Activated T-helper 17 cell treated with anti-CD3 and anti-CD28 coated beads, Interleukin-2, amount 50 U/mL, for 72 hours (primary cell): ENCODE measurements around the gene B4GALNT4. TPM values are rescaled to one million over a fixed set of nuclear protein-coding genes. Genes with fewer than 3 reads are reported as not detected.
A peak's percentile ranks its signal among the peaks of the same experiment; 100 is the strongest.
"Not testable (repeated sequence)": the region's sequence is repeated elsewhere in the genome, so short reads cannot be mapped to it uniquely, and the experiment has no call there.

Experiments
- ATAC-seq: fragments of 150-1000 bp; cut with Tn5 transposase; replicated peaks from 2 replicates; pipeline ENCODE4 v1.10.0; 2021; ENCODE audit warnings: mild to moderate bottlenecking, moderate library complexity
- H3K27ac Mint-ChIP-seq: one replicate; pipeline ENCODE4 v1.8.0; 2022; ENCODE audit warnings: mixed read lengths
- H3K27me3 Mint-ChIP-seq: one replicate; pipeline ENCODE4 v1.8.0; 2022; ENCODE audit warnings: mixed read lengths
- H3K36me3 Mint-ChIP-seq: one replicate; pipeline ENCODE4 v1.8.0; 2022; ENCODE audit warnings: low read depth, mild to moderate bottlenecking, mixed read lengths
- H3K4me1 Mint-ChIP-seq: one replicate; pipeline ENCODE4 v1.8.0; 2022; ENCODE audit warnings: mixed read lengths
- H3K4me3 Mint-ChIP-seq: one replicate; pipeline ENCODE4 v1.8.0; 2022; ENCODE audit warnings: mild to moderate bottlenecking, mixed read lengths
- H3K9me3 Mint-ChIP-seq: one replicate; pipeline ENCODE4 v1.8.0; 2022; ENCODE audit warnings: mixed read lengths
- total RNA-seq, 2 donors: library from RNA; stranded (reverse); gene quantifications; one replicate each; pipeline ENCODE4 v1.2.3, GENCODE V29; 2022

B4GALNT4 gene
- total RNA-seq, 2 donors from 2014 or later, result 1.4 to 9.4 TPM

DNA sequence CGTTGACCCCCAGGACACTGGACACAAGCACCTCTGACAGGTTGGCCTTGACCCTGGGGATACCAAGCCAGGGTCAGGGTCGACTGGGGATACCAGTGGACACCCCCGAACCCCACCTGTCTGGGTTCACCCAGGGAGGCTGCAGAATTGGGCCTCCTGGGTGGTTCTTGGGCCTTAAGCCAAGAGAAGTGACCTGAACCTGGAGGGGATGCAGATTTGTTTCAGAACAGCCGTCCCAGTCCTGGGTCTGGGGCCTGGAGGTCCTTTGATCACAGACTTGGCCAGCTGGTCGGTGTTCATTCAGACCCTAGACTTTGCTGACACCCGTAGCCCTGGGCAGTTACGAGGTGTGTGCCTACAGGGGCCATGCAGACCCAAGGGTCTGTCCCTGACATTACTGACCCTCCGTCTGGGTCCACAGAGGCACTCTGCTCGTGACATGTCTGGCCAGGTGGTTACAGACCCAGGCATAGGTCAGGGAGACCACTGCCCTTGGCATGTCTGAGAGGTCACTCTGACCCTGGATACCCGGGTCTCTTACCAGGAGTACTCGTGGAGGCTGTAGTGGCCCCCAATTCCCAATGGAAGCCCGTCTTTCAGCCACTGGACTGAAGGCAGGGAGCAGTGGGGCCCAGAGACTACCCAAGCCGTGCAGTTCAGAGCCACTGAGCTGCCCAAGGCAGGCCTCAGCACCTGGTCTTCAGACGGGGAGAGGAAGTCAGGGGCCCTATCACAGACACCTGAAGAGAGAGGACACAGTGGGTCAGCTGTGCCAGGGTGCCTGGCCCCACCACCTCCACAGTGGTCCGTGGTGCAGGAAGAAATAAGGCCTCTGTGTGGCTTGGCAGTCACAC is 39.1 kb downstream of the B4GALNT4 start:
- no peaks in the 10 kb centered on the region for H3K36me3 Mint-ChIP-seq
- H3K9me3 Mint-ChIP-seq, result no peaks in the 10 kb centered on the region
- no peaks in the 10 kb centered on the region for H3K27me3 Mint-ChIP-seq
- no peak for ATAC-seq
- H3K4me3 Mint-ChIP-seq, result peak overlapping the region; percentile 41
- peaks cover 3% of the 10 kb centered on the region for H3K4me1 Mint-ChIP-seq
- no peak overlapping the region for H3K27ac Mint-ChIP-seq

DNA sequence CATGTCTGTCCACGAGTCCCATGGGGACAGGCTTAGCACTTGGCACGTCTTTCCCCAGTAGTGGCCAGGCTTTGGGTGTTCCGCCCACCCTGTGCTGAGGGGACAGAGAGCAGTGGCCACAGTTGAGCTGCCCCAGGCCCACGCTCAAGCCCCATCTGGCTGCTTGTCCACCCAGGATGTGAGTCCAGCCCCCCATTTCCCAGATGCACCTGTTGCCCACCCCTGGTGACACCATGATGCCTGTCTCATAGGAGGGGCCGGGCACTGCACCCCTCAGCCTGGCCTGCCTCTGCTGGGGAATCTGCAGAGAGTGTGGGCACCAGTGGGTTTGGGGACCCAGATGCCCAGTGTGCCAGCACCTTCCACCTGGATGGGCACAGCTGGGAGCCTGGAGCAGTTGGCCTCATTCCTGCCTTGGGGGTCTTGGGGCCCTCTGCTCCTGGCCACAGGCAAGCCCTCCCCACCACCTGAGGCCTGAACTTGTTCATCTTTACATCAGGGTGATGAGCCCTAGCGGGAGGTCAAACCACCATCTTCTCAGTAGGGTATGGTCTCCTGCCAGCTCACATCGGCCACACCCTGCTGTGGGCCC is 39.8 kb downstream of the B4GALNT4 start:
- H3K36me3 Mint-ChIP-seq, result no peaks in the 10 kb centered on the region
- H3K27me3 Mint-ChIP-seq, result no peaks in the 10 kb centered on the region
- no peaks in the 10 kb centered on the region for H3K9me3 Mint-ChIP-seq
- no peak overlapping the region for H3K27ac Mint-ChIP-seq
- no peak for ATAC-seq
- peaks cover 5% of the 10 kb centered on the region for H3K4me1 Mint-ChIP-seq
- no peak overlapping the region for H3K4me3 Mint-ChIP-seq

DNA sequence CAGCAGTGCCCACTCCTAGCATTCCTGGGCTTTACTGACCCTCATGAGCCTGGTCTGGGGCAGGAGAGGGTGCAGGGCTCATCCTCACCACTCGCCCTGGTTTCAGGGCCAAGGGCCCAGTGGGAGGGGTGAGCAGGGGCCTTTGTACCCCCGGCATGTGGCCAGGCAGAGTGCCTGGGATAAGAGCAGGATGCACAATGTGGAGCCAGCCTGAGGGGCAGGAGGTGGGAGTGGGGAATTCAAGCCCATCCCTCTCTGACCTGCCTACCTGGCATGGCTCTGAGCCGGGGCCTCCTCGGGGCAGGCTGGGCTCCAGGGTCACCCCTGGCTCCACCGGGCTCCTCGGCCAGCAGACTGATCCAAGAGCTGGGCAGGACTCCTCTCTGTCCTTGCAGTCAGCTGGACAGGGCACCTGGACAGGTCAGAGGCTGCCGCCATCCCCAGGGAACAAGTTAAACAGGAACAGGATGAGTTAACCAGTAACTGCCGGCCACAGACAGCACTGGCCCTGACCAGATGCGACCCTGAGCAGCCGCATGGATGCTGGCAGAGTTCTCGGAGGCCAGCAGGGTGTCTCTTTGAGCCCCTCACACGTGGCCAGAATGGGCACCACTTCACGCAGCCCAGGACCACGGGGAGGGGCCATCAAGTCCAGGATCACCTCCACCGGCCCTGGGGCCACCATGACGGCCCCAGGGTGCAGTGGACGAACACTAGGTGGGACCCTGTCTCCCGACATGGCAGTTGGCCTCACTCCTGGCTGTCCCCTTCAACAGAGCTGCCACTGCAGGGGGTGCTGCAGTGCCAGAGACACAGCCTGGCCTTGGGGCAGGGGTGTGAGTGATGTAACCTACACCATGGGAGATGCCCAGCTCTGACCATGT is 40.5 kb downstream of the B4GALNT4 start:
- Mint-ChIP-seq H3K27ac (no peak overlapping the region), H3K9me3 (no peaks in the 10 kb centered on the region), H3K4me1 (peaks cover 13% of the 10 kb centered on the region), H3K4me3 (no peak overlapping the region), H3K36me3 (no peaks in the 10 kb centered on the region), H3K27me3 (no peaks in the 10 kb centered on the region)
- no peak for ATAC-seq

DNA sequence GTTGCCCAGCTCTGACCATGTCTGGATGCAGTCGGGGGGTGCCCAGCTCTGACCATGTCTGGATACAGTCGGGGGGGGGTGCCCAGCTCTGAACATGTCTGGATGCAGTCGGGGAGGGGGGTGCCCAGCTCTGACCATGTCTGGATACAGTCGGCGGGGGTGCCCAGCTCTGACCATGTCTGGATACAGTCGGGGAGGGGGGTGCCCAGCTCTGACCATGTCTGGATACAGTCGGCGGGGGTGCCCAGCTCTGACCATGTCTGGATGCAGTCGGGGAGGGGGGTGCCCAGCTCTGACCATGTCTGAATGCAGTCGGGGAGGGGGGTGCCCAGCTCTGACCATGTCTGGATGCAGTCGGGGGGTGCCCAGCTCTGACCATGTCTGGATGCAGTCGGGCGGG is 41.4 kb downstream of the B4GALNT4 start:
- not testable (repeated sequence) for H3K36me3 Mint-ChIP-seq, H3K27me3 Mint-ChIP-seq, H3K9me3 Mint-ChIP-seq, ATAC-seq, H3K4me3 Mint-ChIP-seq, H3K27ac Mint-ChIP-seq
- H3K4me1 Mint-ChIP-seq, result peaks cover 14% of the 10 kb centered on the region

DNA sequence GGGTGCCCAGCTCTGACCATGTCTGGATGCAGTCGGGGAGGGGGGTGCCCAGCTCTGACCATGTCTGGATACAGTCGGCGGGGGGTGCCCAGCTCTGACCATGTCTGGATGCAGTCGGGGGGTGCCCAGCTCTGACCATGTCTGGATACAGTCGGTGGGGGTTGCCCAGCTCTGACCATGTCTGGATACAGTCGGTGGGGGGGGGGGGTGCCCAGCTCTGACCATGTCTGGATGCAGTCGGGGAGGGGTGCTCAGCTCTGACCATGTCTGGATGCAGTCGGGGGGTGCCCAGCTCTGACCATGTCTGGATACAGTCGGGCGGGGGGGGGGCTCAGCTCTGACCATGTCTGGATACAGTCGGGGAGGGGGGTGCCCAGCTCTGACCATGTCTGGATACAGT is 42.2 kb downstream of the B4GALNT4 start:
- H3K4me1 Mint-ChIP-seq, result peaks cover 18% of the 10 kb centered on the region
- not testable (repeated sequence) for H3K27ac Mint-ChIP-seq, ATAC-seq, H3K9me3 Mint-ChIP-seq, H3K36me3 Mint-ChIP-seq, H3K27me3 Mint-ChIP-seq, H3K4me3 Mint-ChIP-seq

DNA sequence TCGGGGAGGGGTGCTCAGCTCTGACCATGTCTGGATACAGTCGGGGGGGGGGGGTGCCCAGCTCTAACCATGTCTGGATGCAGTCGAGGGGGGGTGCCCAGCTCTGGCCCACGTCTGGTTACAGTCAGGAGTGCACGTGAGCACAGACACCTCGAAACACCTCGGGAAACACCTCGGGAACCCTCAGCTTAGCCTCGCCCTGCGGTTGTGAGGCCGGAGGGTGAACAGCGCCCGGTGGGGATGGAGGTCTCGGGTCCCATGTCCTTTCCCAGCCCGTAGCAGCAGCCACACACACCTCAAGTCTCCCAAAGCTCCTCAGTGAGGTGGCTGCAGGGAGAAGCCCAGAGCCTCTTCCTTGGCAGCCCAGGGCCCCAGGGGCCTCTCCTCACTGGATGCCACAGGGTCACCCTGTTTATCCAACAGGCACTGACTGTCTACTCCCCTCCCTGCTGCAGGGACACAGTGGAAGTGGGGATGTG is 43.4 kb downstream of the B4GALNT4 start:
- peak overlapping the region; percentile 90 for H3K4me3 Mint-ChIP-seq
- H3K9me3 Mint-ChIP-seq, result no peaks in the 10 kb centered on the region
- peaks cover 18% of the 10 kb centered on the region for H3K4me1 Mint-ChIP-seq
- no peak for ATAC-seq
- no peaks in the 10 kb centered on the region for H3K36me3 Mint-ChIP-seq
- no peak overlapping the region for H3K27ac Mint-ChIP-seq
- H3K27me3 Mint-ChIP-seq, result no peaks in the 10 kb centered on the region

DNA sequence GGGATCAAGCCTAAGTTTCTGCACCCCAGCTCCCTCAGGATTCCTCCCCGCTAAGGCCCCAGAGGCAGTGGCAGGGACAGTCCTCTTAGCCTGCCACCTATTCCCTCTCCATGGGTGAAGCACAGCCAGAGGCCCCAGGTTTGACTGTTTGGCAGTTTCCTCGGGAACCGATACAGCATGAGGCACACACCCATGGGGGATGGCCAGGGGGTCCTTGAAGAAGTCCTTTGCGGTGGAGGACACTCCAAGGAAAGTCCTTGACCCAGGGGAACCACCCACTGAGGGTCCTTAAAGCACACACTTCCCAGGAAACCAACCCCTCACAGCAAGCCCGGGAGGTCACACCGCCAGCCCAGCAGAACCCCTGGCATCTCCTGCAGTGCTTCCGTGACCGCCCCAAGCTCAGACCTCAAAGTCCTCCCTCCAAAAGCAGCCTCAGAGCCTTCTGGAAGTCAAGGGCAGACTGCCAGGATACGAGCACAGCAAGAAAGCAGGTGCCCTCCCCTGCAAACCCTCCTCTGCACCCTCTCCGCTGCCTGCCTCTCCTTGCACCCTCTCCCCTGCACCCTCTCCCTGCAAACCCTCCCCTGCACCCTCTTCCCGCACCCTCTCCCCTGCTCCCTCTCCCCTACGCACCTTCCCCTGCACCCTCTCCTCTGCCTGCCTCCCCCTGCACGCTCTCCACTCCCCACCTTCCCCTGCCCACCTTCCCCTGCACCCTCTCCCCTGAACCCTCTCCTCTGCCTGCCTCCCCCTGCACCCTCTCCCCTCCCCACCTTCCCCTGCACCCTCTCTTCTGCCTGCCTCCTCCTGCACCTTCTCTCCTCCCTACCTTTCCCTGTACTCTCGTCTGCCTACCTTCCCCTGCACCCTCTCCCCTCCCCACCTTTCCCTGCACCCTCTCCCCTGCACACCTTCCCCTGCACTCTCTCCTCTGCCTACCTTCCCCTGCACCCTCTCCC is 44.1 kb downstream of the B4GALNT4 start:
- no peaks in the 10 kb centered on the region for H3K9me3 Mint-ChIP-seq
- no peak overlapping the region for H3K27ac Mint-ChIP-seq
- no peaks in the 10 kb centered on the region for H3K27me3 Mint-ChIP-seq
- H3K4me1 Mint-ChIP-seq, result peaks cover 18% of the 10 kb centered on the region
- ATAC-seq, result no peak
- no peaks in the 10 kb centered on the region for H3K36me3 Mint-ChIP-seq
- peak overlapping the region; percentile 90 for H3K4me3 Mint-ChIP-seq

DNA sequence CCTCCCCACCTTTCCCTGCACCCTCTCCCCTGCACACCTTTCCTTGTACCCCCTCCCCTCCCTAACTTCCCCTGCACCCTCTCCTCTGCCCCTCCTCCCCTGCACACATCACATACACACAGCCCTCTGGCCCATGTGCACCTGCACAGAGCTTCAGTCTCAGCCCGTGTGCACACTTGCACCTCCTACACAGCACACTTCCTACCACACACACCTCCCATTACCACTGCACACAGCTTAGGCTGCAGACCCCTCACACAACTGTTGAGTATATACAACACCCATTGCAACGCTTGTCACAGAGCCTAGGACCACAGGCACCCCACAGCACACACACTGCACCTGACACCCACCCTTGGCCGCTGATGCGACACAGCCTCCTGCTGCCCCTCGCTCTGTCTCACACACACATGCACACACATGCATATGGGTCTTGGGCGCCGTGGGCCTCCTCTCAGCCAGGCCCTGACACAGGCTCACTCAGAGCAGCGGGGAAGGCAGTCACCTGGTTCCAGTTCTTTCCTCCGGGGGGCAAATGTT is 45.1 kb downstream of the B4GALNT4 start:
- peak; percentile 41 for ATAC-seq
- peaks cover 18% of the 10 kb centered on the region for H3K4me1 Mint-ChIP-seq
- no peaks in the 10 kb centered on the region for H3K27me3 Mint-ChIP-seq
- no peaks in the 10 kb centered on the region for H3K36me3 Mint-ChIP-seq
- peak overlapping the region; percentile 90 for H3K4me3 Mint-ChIP-seq
- peak overlapping the region; percentile 61 for H3K27ac Mint-ChIP-seq
- H3K9me3 Mint-ChIP-seq, result no peaks in the 10 kb centered on the region

DNA sequence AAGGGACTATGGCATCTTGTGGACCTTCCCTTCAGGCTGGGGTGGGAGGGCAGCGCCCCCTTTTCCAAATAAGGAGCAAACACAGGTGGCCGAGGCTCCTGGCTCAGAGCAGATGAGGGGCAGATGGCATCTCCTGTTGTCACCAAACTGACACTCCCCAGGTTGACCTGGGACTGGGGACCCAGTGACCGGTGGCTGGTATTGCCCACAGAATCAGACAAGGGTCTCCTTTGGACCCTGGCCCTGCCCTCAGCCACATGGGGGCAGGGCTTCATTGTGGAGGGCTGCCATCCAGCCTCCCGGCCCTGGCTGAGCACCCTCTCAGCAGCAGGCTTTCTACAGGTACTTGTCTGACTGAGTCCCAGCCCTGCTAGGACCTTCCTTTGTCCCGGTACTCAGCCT is 46.3 kb downstream of the B4GALNT4 start:
- H3K4me1 Mint-ChIP-seq, result peaks cover 18% of the 10 kb centered on the region
- no peaks in the 10 kb centered on the region for H3K36me3 Mint-ChIP-seq
- H3K27me3 Mint-ChIP-seq, result no peaks in the 10 kb centered on the region
- peak overlapping the region; percentile 90 for H3K4me3 Mint-ChIP-seq
- peak overlapping the region; percentile 61 for H3K27ac Mint-ChIP-seq
- no peaks in the 10 kb centered on the region for H3K9me3 Mint-ChIP-seq
- no peak for ATAC-seq

DNA sequence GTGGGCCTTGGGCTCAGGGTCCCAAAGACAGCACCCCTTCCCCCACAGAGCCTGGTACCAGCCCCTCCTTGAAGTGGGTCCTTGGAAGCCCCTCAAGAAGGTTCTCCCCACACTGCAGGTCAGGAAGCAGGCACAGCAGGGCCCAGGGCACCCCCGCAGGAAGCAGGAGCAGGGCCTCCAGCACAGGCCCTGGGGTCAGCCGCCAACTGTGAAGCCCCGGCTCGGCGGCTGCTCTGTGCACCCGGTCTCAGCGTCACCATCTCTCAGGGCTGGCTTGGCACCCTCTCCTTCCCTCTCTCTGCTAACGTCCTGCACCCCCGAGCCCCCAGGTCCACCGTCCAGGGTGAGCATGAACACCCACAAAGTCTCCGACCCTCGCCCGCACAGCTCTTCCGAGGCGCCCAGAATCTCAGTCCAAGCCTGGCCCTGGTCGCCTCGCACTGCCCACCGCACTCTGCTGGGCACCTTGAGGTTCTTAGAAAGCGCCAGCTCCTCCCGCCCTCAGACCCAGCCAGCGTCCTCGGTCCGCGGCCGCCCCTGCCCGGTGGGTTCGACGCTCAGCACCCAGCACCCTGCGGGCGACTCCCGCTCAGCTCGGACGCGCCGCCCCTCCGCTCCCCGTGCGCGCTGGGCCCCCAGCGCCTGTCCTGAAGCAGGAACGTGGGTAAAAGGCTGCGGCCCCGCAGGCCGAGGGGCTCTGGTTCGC is 46.9 kb downstream of the B4GALNT4 start:
- Mint-ChIP-seq H3K9me3 (no peaks in the 10 kb centered on the region), H3K4me1 (peaks cover 18% of the 10 kb centered on the region), H3K4me3 (peak overlapping the region; percentile 90), H3K36me3 (no peaks in the 10 kb centered on the region), H3K27me3 (no peaks in the 10 kb centered on the region), H3K27ac (peak overlapping the region; percentile 61)
- ATAC-seq, result peak; percentile 23

DNA sequence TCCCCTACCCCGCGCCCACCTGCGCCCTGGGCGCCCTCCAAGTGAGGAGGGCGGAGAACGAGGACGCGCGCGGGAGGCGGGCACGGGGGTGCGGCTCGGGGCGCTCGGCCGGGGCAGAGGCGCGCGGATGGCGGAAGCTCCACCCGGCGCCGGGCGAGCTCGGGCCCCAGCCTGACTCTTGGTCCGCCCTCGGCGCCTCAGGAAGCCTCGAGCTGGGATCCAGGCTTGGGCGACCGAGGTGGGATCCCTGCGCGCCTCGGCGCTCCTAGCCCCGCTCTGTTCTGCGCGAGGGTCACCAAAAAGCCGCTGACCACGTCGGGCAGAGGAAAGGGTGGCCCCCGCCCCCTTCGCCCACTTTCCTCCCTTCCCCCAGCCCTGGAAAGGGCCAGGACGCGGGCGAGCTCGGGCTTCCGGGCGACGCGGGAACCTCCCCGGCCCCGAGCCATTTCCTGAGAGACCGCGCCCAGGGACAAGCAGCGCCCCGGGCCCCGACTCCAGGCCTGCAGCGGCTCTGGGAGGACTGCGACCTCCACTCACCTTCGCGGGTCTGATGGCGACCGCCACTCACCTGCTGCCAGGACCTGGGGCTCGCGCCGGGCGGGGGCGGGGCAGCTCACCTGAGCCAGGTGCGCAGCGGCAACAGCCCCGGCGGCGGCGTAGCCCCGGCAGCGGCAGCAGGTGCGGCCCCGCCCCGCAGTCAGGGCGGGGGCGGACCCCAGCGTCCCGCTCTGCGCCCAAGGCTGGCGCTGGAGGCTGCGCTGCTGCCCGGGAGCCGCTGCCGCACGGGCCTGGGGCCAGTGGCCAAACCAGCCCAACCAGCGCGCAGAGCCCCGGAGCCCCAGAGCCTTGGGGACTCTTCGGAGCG is 47.7 kb downstream of the B4GALNT4 start:
- Mint-ChIP-seq H3K27ac (no peak overlapping the region), H3K27me3 (no peaks in the 10 kb centered on the region), H3K9me3 (no peaks in the 10 kb centered on the region), H3K4me3 (peak overlapping the region; percentile 90), H3K36me3 (no peaks in the 10 kb centered on the region), H3K4me1 (peaks cover 18% of the 10 kb centered on the region)
- ATAC-seq, result peak; percentile 60

DNA sequence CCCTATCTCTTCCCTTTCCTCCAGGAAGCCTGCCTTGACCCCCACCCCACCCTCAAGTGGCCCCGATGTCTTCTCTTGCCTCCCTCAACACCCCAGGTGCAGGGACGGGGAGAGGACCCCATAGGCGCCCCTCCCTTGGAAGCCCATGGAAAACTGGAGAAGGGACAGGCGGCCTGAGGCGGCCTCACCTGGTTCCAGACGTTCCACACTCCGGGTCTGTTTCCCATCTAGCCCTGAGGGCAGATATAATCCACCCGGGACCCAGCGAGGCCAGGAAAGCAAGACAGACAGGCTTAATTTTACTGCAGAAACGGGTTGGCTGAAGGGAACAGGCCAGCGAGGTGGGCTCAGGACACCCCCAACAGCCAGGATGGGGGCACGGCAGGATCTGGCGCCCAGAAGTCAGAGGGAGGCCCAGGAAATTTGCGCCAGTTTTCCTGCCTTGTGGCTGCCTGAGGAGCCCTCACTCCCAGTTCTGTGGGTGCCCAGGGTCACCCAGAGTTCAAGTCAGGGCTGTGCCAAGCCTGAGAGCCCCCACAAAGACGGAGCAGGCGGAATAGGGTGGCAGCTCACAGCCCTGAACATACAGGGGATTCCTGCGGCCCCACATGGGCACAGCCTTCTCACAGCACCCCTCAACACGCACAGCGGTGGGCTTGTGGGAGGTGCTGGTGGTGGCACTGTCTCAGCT is 48.5 kb downstream of the B4GALNT4 start:
- ATAC-seq, result no peak
- H3K27ac Mint-ChIP-seq, result no peak overlapping the region

More for the DNA sequence above, 48.5 kb downstream of the B4GALNT4 start:
- H3K4me1 Mint-ChIP-seq, result peaks cover 18% of the 10 kb centered on the region
- H3K4me3 Mint-ChIP-seq, result peak overlapping the region; percentile 58
- no peaks in the 10 kb centered on the region for H3K9me3 Mint-ChIP-seq
- no peaks in the 10 kb centered on the region for H3K36me3 Mint-ChIP-seq
- H3K27me3 Mint-ChIP-seq, result no peaks in the 10 kb centered on the region
